Loucy (cell line): ENCODE data around the gene IGHMBP2.

Experiments used
- H2AFZ ChIP-seq: fragments of 200-600 bp; sonication (generic); 2 replicates; pipeline ENCODE4 v1.6.0; 2016; ENCODE audit warnings: antibody characterized with exemption, mild to moderate bottlenecking, low read length, moderate library complexity
- H3F3A ChIP-seq: fragments of 200-600 bp; 2 replicates; pipeline ENCODE4 v1.6.0; 2016; ENCODE audit warnings: antibody characterized with exemption, low read depth, mild to moderate bottlenecking
- H3K27me3 ChIP-seq: fragments of 200-600 bp; sonication (generic); 2 replicates; pipeline ENCODE4 v1.6.1; 2014; ENCODE audit warnings: low read length, mild to moderate bottlenecking; ENCODE audit not compliant: insufficient read depth, poor library complexity, severe bottlenecking
- H3K36me3 ChIP-seq: fragments of 200-600 bp; sonication (generic); 2 replicates; pipeline ENCODE4 v1.6.1; 2016; ENCODE audit warnings: low read length; ENCODE audit not compliant: insufficient read depth
- H3K4me1 ChIP-seq: fragments of 200-600 bp; sonication (generic); 2 replicates; pipeline ENCODE4 v1.5.1; 2014; ENCODE audit warnings: low read length, mild to moderate bottlenecking; ENCODE audit not compliant: insufficient read depth, poor library complexity, severe bottlenecking
- H3K4me2 ChIP-seq: fragments of 200-600 bp; sonication (generic); 2 replicates; pipeline ENCODE4 v1.6.0; 2014; ENCODE audit warnings: antibody characterized with exemption, low read length, low read depth, mild to moderate bottlenecking; ENCODE audit not compliant: poor library complexity, severe bottlenecking
- H3K4me3 ChIP-seq: fragments of 200-600 bp; sonication (generic); 2 replicates; pipeline ENCODE4 v1.5.1; 2014; ENCODE audit warnings: low read length, mild to moderate bottlenecking, mixed read lengths; ENCODE audit not compliant: poor library complexity, severe bottlenecking
- H3K79me2 ChIP-seq: fragments of 200-600 bp; sonication (generic); 2 replicates; pipeline ENCODE4 v1.6.1; 2014; ENCODE audit warnings: low read length; ENCODE audit not compliant: insufficient read depth
- H3K9ac ChIP-seq: fragments of 200-600 bp; sonication (generic); 2 replicates; pipeline ENCODE4 v1.6.0; 2014; ENCODE audit warnings: mild to moderate bottlenecking, low read depth, low read length, moderate library complexity; ENCODE audit not compliant: poor library complexity, severe bottlenecking
- H3K9me2 ChIP-seq: fragments of 200-600 bp; sonication (generic); replicated peaks from 2 replicates; pipeline ENCODE4 v1.6.1; 2016; ENCODE audit warnings: low read depth, low read length, mixed read lengths
- H3K9me3 ChIP-seq: fragments of 200-600 bp; sonication (generic); 2 replicates; pipeline ENCODE4 v1.6.1; 2014; ENCODE audit warnings: mild to moderate bottlenecking, antibody characterized with exemption, low read length, low read depth; ENCODE audit not compliant: insufficient read depth
- H4K20me1 ChIP-seq: fragments of 200-600 bp; sonication (generic); 2 replicates; pipeline ENCODE4 v1.6.0; 2014; ENCODE audit warnings: antibody characterized with exemption, low read length, mild to moderate bottlenecking; ENCODE audit not compliant: insufficient read depth, poor library complexity, severe bottlenecking
- EZH2phosphoT487 ChIP-seq: fragments of 200-600 bp; IDR thresholded peaks from 2 replicates; pipeline ENCODE4 v1.6.1; 2018; ENCODE audit warnings: antibody characterized with exemption, mild to moderate bottlenecking, moderate library complexity, borderline replicate concordance
- TF ChIP-seq, protein P1 (sequence below): fragments of 200-600 bp; sonication (generic); conservative IDR thresholded peaks from 2 replicates; pipeline ENCODE4 v1.5.1; 2014; ENCODE audit warnings: mild to moderate bottlenecking, antibody characterized with exemption, low read length

The IGHMBP2 gene

GRCh38 chr11:68946416-68947090 lies 42.9 kb downstream of the IGHMBP2 start:
- Histone ChIP-seq H3K36me3 (no peaks in the 10 kb centered on the region), H3K9me3 (no peaks in the 10 kb centered on the region), H3K4me2 (no peak overlapping the region), H3F3A (no peaks in the 10 kb centered on the region), H3K79me2 (no peaks in the 10 kb centered on the region), H3K4me1 (no peaks in the 10 kb centered on the region), H3K9me2 (no peaks in the 10 kb centered on the region), H3K9ac (no peak overlapping the region), H4K20me1 (no peaks in the 10 kb centered on the region), H3K4me3 (no peak overlapping the region), H3K27me3 (no peaks in the 10 kb centered on the region), H2AFZ (no peak overlapping the region)
- TF ChIP-seq, protein P1, sequence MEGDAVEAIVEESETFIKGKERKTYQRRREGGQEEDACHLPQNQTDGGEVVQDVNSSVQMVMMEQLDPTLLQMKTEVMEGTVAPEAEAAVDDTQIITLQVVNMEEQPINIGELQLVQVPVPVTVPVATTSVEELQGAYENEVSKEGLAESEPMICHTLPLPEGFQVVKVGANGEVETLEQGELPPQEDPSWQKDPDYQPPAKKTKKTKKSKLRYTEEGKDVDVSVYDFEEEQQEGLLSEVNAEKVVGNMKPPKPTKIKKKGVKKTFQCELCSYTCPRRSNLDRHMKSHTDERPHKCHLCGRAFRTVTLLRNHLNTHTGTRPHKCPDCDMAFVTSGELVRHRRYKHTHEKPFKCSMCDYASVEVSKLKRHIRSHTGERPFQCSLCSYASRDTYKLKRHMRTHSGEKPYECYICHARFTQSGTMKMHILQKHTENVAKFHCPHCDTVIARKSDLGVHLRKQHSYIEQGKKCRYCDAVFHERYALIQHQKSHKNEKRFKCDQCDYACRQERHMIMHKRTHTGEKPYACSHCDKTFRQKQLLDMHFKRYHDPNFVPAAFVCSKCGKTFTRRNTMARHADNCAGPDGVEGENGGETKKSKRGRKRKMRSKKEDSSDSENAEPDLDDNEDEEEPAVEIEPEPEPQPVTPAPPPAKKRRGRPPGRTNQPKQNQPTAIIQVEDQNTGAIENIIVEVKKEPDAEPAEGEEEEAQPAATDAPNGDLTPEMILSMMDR = no peak

DNA sequence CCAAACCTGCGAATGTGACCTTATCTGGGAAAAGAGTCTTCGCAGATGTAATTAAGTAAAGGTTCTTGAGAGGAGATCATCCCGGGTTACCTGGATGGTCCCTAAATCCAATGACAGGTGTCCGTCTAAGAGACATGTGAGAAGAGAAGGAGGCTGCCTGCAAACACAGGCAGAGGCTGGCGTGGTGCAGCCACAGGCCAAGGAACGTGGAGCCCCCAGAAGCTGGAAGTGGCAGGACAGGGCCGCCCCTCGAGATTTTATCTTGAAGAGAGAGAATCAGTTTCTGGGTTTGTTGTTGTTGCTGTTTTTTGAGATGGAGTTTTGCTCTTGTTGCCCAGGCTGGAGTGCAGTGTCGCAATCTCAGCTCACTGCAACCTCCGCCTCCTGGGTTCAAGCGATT lies 43.5 kb downstream of the IGHMBP2 start:
- Histone ChIP-seq H3K36me3 (no peaks in the 10 kb centered on the region), H3K9me2 (no peaks in the 10 kb centered on the region), H3K9me3 (no peaks in the 10 kb centered on the region), H3K27me3 (no peaks in the 10 kb centered on the region), H3K4me1 (no peaks in the 10 kb centered on the region), H3K9ac (no peak overlapping the region), H3F3A (no peaks in the 10 kb centered on the region), H3K79me2 (no peaks in the 10 kb centered on the region), H3K4me2 (no peak overlapping the region), H2AFZ (no peak overlapping the region), H4K20me1 (no peaks in the 10 kb centered on the region), H3K4me3 (no peak overlapping the region)
- TF ChIP-seq EZH2phosphoT487 = no peak
- TF ChIP-seq, protein P1 = no peak

DNA sequence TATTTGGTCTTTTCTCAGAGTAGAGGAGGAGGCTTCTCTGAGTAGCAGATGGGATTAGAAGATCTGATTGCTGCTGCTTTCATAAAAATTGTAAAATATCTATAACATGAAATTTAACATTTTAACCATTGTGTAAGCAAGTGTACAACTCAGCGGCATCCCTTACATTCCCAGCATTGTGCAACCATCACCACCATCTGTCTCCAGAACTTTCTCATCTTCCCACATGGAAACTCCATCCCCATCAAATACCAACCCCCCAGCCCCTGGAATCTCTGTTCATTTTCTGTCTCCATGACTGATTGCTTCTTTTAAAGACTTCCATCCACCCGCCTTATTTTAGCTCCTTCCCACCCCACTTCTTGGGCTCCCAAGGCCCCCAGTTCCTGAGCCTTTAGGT lies 44.8 kb downstream of the IGHMBP2 start:
- TF ChIP-seq, protein P1 = no peak
- no peak for TF ChIP-seq EZH2phosphoT487
- Histone ChIP-seq H4K20me1 (no peaks in the 10 kb centered on the region), H3K27me3 (no peaks in the 10 kb centered on the region), H3K4me2 (no peak overlapping the region), H3K36me3 (no peaks in the 10 kb centered on the region), H3F3A (no peaks in the 10 kb centered on the region), H3K9ac (no peak overlapping the region), H3K9me3 (no peaks in the 10 kb centered on the region), H3K4me3 (no peak overlapping the region), H3K9me2 (no peaks in the 10 kb centered on the region), H3K79me2 (no peaks in the 10 kb centered on the region), H2AFZ (no peak overlapping the region), H3K4me1 (no peaks in the 10 kb centered on the region)
